ENCODE results near the gene RABGAP1. TPM values are rescaled to one million over a fixed set of nuclear protein-coding genes. Genes with fewer than 3 reads are reported as not detected.

The RABGAP1 gene
- total and polyA plus RNA-seq, 5 donors, result 15.2 to 56.7 (median 50.9) TPM

DNA sequence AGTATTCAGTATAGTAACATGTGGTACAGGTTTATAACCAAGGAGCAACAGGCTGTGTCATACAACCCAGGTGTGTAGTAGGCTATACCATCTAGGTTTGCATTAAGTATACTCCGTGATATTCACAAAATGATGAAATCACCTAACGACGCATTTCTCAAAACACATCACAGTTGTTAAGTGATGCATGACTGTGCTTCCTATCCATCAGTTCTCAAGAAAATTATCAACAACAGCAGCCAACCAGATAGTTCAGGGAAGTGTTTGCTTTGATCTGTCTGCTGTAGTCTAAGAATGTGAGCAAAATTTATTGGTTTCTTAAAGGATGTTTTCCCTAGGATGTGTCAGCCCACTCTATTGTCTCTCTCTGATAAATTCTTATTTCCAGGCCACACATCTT, 16.9 kb upstream of the RABGAP1 start:
- intact Hi-C loops (cut with DNase I), result no loop called here
- no peak overlapping the region for H3K27ac ChIP-seq (ENCODE audit: low read length)
- no peaks in the 10 kb centered on the region for H3K9me3 ChIP-seq (ENCODE audit: control insufficient read depth, low read length)
- DNase-seq, result no peak
- no peaks in the 10 kb centered on the region for H3K4me1 ChIP-seq (ENCODE audit: control insufficient read depth, insufficient read depth, low read length)
- H3K27me3 ChIP-seq (ENCODE audit: control insufficient read depth, insufficient read depth), result no peaks in the 10 kb centered on the region
- ATAC-seq, result no peak
- H3K4me3 ChIP-seq (ENCODE audit: low read length), result no peak overlapping the region
- 83% methylated on average over 3 of the region's 3 CpGs for whole genome bisulfite sequencing

DNA sequence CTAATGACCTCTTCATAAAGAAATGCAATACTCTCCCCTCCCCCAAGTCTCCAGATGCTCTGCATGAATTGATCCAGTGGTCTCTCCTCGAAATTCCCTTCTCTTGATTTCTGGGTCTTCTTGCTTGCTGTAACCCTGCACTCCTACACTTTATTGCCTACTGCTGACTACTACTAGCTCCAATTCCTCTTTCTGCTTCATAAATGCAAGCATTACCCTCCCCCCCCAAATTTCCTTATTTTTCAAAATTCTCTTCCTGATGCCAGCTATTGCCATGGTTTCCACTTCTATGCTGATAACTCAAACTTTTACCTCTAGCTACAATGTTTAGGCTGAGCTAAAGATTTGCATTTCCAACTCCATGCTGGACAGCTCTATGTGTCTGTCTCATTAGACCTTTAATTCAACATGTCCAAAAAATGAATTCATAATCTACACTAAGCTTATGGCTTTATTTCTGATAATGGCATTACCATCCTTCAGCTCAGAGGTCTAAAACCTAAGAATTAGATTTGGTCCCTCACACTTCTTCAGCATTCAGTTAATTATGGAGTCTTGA, 10.9 kb upstream of the RABGAP1 start:
- H3K4me1 ChIP-seq (ENCODE audit: control insufficient read depth, insufficient read depth, low read length), result peaks cover 4% of the 10 kb centered on the region
- intact Hi-C loops (cut with DNase I), result no loop called here
- 81% methylated on average over 1 of the region's 1 CpG for WGBS
- no peak for DNase-seq
- no peaks in the 10 kb centered on the region for H3K9me3 ChIP-seq (ENCODE audit: control insufficient read depth, low read length)
- no peak overlapping the region for H3K4me3 ChIP-seq (ENCODE audit: low read length)
- no peak for ATAC-seq
- no peaks in the 10 kb centered on the region for H3K27me3 ChIP-seq (ENCODE audit: control insufficient read depth, insufficient read depth)
- H3K27ac ChIP-seq (ENCODE audit: low read length), result no peak overlapping the region

DNA sequence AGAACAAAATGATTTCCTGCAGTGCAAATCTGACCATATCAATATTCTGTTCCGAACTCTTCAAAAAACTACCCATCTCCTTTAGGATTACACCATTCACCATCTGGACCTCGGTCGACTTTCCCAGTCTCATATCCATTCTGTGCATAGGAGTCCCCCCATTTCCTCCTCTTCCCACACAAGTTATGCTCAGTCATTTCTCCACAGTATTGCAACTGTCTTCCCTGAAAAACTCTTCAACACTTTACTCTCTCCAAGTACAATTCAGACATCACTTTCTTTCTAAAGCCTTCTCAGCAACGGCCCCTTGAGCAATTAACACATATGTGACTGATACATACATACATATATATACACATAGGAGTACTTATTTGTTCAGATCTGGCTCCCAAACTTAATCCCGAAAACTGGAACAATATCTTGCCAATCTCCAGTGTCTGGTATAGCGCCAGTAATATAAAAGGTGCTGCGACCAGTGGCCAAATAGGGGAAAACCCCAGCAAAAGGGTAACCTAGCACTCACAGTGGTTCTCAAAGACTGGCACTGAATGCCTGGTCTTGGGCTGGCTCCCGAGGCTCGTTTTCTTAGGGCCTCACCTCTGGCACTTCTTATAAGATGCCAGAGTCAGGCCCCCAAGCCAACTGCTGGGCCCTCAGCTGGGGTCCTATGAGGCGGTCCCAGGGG, 10.1 kb upstream of the RABGAP1 start:
- intact Hi-C loops (cut with DNase I), result no loop called here
- peaks cover 4% of the 10 kb centered on the region for H3K4me1 ChIP-seq (ENCODE audit: control insufficient read depth, insufficient read depth, low read length)
- no peaks in the 10 kb centered on the region for H3K27me3 ChIP-seq (ENCODE audit: control insufficient read depth, insufficient read depth)
- peak overlapping the region; percentile 97 for H3K4me3 ChIP-seq (ENCODE audit: low read length)
- H3K9me3 ChIP-seq (ENCODE audit: control insufficient read depth, low read length), result no peaks in the 10 kb centered on the region
- peak overlapping the region; percentile 95 for H3K27ac ChIP-seq (ENCODE audit: low read length)
- DNase-seq (no peak), ATAC-seq (no peak)
- WGBS, result 23% methylated on average over 10 of the region's 10 CpGs

DNA sequence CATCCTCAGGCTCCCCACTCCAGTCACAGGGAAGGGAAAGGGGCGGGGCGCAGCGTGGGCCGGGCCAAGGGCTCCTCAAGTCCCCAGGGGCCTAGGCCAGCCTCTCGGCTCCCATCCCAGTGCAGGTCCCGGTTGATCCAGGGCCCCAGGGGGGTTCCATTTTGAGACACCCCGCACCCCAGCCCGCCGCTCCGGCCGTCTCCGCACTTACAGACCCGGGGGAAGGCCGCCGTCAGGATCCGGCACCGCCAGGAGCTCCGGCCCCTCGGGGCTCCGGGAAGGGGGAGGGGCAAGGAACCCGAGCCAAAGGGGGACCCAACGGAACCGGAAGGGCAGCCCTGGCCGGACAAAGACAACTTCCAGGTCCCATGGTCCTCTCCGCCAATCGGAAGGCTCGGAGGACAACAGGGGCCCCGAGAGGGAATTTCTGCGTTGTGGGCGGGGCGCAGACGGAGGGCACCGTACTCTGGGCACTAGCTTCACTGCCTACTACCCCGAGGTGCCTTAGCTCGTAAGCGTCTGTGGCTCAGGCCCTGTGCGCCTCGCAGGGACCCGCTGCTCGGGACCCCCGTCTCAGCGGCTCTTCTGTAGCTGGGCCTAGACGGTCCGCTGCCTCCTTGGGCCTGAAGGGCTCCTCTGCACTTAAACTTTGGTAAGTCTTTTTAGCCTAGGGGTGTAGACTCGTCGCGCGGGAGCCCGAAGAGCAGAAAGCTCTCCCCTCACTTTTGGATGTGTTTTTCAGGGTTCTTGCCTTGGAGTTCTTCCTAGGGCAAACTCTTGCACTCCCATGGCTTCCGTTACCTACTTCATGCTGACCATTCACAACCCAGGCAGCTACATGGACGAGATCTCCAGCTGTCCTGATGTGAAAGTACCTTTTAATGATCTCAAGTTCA, 9.3 kb upstream of the RABGAP1 start, which contains the start of gene ZBTB26:
ZBTB26 (minus strand) TSS at position 287 of the 896 bp plus-strand sequence. CDS start 11,578 bp downstream, outside the sequence.
- H3K4me3 ChIP-seq (ENCODE audit: low read length), result peak within 1 kb of the TSS; percentile 97
- peak; percentile 95 to 97 (median 97) for DNase-seq
- peak within 1 kb of the TSS; percentile 95 for H3K27ac ChIP-seq (ENCODE audit: low read length)
- intact Hi-C loops (cut with DNase I), result no loop called here
- WGBS, result under 1% methylated on average over 51 of the region's 51 CpGs
- H3K9me3 ChIP-seq (ENCODE audit: control insufficient read depth, low read length), result no peaks in the 10 kb centered on the region
- H3K27me3 ChIP-seq (ENCODE audit: control insufficient read depth, insufficient read depth), result no peaks in the 10 kb centered on the region
- ATAC-seq, result peak; percentile 99
- peaks cover 4% of the 10 kb centered on the region for H3K4me1 ChIP-seq (ENCODE audit: control insufficient read depth, insufficient read depth, low read length)

DNA sequence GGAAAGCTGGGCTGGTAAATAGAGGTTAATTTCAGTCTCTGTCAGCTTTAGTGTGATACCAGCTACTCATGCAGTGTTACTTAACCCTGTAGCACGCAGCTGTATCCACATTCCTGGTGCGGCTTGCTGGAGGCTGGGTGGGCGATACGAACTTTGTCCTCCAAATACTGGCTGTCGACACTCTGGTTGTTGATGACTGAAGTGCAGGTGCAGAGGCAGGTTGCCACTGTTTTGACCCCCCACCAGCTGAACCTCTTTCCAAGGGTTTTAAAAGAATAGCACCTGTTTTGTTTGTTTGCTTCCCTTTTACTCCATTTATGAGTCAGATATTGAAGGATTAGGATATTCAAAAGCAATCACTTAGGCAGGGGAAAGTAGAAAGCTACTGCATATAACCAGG, 4.4 kb upstream of the RABGAP1 start:
- Histone ChIP-seq H3K27ac (ENCODE audit: low read length) (no peak overlapping the region), H3K9me3 (ENCODE audit: control insufficient read depth, low read length) (no peaks in the 10 kb centered on the region), H3K4me1 (ENCODE audit: control insufficient read depth, insufficient read depth, low read length) (peaks cover 2% of the 10 kb centered on the region), H3K4me3 (ENCODE audit: low read length) (no peak overlapping the region), H3K27me3 (ENCODE audit: control insufficient read depth, insufficient read depth) (no peaks in the 10 kb centered on the region)
- WGBS, result 90% methylated on average over 5 of the region's 5 CpGs
- no peak for ATAC-seq
- intact Hi-C loops (cut with DNase I), result no loop called here
- DNase-seq, result no peak

DNA sequence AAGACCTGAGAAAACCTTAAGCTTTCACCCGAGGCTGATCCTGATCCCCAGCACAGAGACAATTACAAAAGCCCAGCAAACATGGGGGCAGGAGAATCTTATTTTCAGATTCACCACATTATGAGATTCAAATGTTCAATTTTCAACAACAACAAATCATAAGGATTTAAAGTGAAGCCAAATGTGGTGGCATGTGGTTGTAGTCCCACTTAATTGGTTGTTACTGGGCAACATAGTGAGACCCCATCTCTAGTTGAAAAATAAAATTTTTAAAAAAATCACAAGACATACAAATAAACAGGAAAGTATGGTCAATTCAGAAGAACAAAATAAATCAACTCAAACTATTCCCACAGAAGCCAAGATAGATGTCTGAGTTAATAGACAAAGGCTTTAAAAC, 3.9 kb upstream of the RABGAP1 start:
- H3K4me1 ChIP-seq (ENCODE audit: control insufficient read depth, insufficient read depth, low read length), result peaks cover 2% of the 10 kb centered on the region
- H3K4me3 ChIP-seq (ENCODE audit: low read length), result no peak overlapping the region
- no peak overlapping the region for H3K27ac ChIP-seq (ENCODE audit: low read length)
- WGBS, result 73% methylated on average over 1 of the region's 1 CpG
- DNase-seq (no peak), ATAC-seq (no peak)
- intact Hi-C loops (cut with DNase I), result no loop called here
- no peaks in the 10 kb centered on the region for H3K9me3 ChIP-seq (ENCODE audit: control insufficient read depth, low read length)
- H3K27me3 ChIP-seq (ENCODE audit: control insufficient read depth, insufficient read depth), result no peaks in the 10 kb centered on the region

DNA sequence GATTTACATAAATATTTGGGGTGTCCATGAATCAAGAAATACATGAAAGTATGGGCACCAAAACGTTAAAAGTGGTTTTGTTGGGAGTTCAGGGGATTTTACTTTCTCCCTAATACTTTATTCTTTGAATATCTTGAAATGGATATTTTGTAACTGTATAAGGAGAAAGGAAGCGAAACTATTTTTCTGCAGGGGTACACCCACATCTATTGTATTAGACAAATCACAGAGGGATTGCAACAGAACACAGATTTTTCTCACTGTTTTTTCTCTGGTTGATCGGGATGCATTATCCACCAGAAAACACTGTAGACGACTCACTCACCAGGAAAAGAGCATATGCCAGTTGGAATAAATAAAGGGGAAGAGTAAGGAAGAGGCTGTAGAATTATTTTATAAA, 1.2 kb upstream of the RABGAP1 start:
- H3K9me3 ChIP-seq (ENCODE audit: control insufficient read depth, low read length), result no peaks in the 10 kb centered on the region
- WGBS, result 85% methylated on average over 4 of the region's 4 CpGs
- no peak for DNase-seq
- H3K4me1 ChIP-seq (ENCODE audit: control insufficient read depth, insufficient read depth, low read length), result peaks cover 3% of the 10 kb centered on the region
- no peak overlapping the region for H3K4me3 ChIP-seq (ENCODE audit: low read length)
- intact Hi-C loops (cut with DNase I), result no loop called here
- no peak overlapping the region for H3K27ac ChIP-seq (ENCODE audit: low read length)
- no peak for ATAC-seq
- H3K27me3 ChIP-seq (ENCODE audit: control insufficient read depth, insufficient read depth), result no peaks in the 10 kb centered on the region

DNA sequence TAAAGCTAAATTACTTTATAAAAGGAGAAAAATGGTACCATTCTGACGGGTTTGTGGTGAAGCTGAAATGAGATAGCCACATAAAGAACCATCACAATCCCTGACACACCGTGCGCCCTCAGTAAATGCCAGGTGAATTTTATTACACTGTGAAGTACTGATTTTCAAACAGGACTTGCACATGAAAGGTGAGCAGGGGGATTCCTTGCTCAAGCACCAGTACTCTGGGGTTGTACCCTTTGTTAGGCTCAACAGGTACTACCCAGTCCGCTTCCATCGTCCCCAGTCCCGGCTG, 419 bp upstream of the RABGAP1 start:
- H3K27ac ChIP-seq (ENCODE audit: low read length), result peak overlapping the region; percentile 3
- DNase-seq (no peak), ATAC-seq (no peak)
- peaks cover 3% of the 10 kb centered on the region for H3K4me1 ChIP-seq (ENCODE audit: control insufficient read depth, insufficient read depth, low read length)
- no peaks in the 10 kb centered on the region for H3K9me3 ChIP-seq (ENCODE audit: control insufficient read depth, low read length)
- no peaks in the 10 kb centered on the region for H3K27me3 ChIP-seq (ENCODE audit: control insufficient read depth, insufficient read depth)
- peak overlapping the region; percentile 1 for H3K4me3 ChIP-seq (ENCODE audit: low read length)
- 31% methylated on average over 6 of the region's 6 CpGs for WGBS
- intact Hi-C loops (cut with DNase I), result no loop called here

DNA sequence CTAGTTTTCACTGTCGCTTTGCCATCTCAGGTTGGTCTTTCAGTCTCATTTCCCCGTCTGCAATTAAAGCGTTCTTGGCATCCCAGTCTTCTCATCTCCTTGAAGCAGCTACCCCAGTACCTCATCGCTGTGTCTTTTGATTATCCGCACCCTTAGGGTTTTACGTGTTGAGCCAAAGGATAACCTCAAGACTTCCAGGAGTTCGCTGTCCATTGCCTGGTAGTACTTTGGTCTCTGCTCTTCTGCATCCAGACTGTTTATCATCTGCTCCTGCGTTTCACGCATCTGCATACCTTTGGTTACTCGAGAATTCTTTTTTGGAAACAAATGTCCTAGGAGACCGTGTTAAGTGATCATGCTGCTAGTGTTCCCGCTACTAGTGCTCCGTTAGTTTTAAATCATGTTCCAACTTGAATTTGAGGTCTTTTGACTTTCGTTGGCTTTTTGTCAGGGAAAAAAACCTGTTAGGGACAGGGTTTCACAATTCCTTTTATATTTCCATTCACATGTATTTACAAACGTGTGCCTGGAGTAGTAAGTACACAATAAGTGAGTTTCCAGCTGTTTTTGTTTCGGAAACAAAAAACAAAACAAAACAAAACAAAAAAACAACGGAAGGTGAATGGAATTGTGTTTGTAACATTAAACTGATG, 888 bp downstream of the RABGAP1 start:
- ATAC-seq, result peak; percentile 4 to 10
- DNase-seq, result no peak
- intact Hi-C loops (cut with DNase I), result no loop called here
- 9% methylated on average over 17 of the region's 17 CpGs for WGBS
- Histone ChIP-seq H3K9me3 (ENCODE audit: control insufficient read depth, low read length) (no peaks in the 10 kb centered on the region), H3K27me3 (ENCODE audit: control insufficient read depth, insufficient read depth) (no peaks in the 10 kb centered on the region), H3K4me3 (ENCODE audit: low read length) (peak overlapping the region; percentile 85), H3K4me1 (ENCODE audit: control insufficient read depth, insufficient read depth, low read length) (peaks cover 3% of the 10 kb centered on the region), H3K27ac (ENCODE audit: low read length) (peak overlapping the region; percentile 71)

DNA sequence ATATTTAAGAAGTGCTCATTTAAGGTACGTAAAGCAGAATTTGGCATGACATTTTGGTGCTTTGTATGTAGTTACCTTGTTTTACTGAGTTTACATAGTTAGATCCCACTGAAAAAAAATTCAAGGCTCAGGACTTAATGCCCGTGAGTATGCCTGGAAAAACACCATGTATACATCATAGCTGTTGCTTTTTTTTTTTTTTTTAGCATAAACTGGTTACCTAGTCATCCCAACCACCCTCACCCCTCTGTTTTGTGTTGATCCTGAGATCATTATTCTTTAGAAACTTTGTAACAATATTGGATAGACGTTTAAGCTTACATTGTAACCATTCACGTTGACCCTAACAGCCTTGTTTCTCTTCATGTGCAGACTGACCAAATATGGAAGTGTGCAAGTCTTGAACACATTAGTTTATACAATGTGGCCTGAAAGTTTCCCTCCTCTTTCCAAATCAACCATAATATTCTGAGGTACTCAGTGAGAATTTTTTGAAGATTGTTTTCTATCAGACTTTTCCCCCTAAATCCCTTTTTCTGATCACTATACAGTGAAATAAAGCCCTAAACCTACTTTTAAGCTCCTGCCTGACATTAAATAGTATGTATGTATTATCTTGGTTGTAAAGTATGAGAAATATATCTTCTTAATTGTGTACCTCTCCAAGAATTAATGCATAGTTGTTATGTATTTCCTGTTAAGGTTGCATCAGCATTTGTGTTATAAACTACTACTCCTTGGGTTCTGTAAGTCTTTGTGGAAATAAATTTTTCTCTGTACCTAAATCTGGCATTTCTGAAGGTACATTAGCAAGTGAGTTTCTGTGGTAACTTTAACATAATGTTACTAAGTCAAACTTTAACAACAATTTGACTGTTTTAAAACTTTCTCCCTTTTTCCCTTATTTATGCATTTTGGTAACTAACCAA, 4.4 kb downstream of the RABGAP1 start:
- no peak for ATAC-seq
- Histone ChIP-seq H3K27me3 (ENCODE audit: control insufficient read depth, insufficient read depth) (no peaks in the 10 kb centered on the region), H3K4me3 (ENCODE audit: low read length) (no peak overlapping the region), H3K9me3 (ENCODE audit: control insufficient read depth, low read length) (no peaks in the 10 kb centered on the region), H3K4me1 (ENCODE audit: control insufficient read depth, insufficient read depth, low read length) (peaks cover 5% of the 10 kb centered on the region), H3K27ac (ENCODE audit: low read length) (no peak overlapping the region)
- DNase-seq, result no peak
- 69% methylated on average over 4 of the region's 4 CpGs for WGBS
- intact Hi-C loops (cut with DNase I), result no loop called here
